Endodermal cell (in vitro differentiated cells): Measurements from ENCODE around the gene MYBBP1A. TPM values are rescaled to one million over a fixed set of nuclear protein-coding genes. Genes with fewer than 3 reads are reported as not detected.
A peak's percentile ranks its signal among the peaks of the same experiment; 100 is the strongest.

Experiments used
- DNase-seq: peaks from one replicate; pipeline ENCODE4 v3.0.0-alpha.2; 2017
- H3K27ac ChIP-seq: 2 replicates; pipeline ENCODE4 v1.5.1; 2013; ENCODE audit warnings: mild to moderate bottlenecking, low read depth, low read length, moderate library complexity
- H3K27me3 ChIP-seq: 2 replicates; pipeline ENCODE4 v1.6.1; 2013; ENCODE audit warnings: mild to moderate bottlenecking, low read length, moderate library complexity; ENCODE audit not compliant: insufficient read depth, control insufficient read depth, poor library complexity, severe bottlenecking
- H3K36me3 ChIP-seq: 2 replicates; pipeline ENCODE4 v1.7.0; 2013; ENCODE audit warnings: mild to moderate bottlenecking, low read length, moderate library complexity; ENCODE audit not compliant: control insufficient read depth, insufficient read depth
- H3K4me1 ChIP-seq: one replicate; pipeline ENCODE4 v1.7.0; 2013; ENCODE audit warnings: low read length; ENCODE audit not compliant: control insufficient read depth, insufficient read depth
- H3K4me3 ChIP-seq: 2 replicates; pipeline ENCODE4 v1.5.1; 2013; ENCODE audit warnings: mild to moderate bottlenecking, low read length, moderate library complexity
- H3K9ac ChIP-seq: 2 replicates; pipeline ENCODE4 v1.6.1; 2013; ENCODE audit warnings: mild to moderate bottlenecking, low read length, moderate library complexity; ENCODE audit not compliant: poor library complexity, severe bottlenecking; ENCODE audit errors: extremely low read depth
- H3K9me3 ChIP-seq: 2 replicates; pipeline ENCODE4 v1.6.1; 2013; ENCODE audit warnings: mild to moderate bottlenecking, low read length, moderate library complexity; ENCODE audit not compliant: control insufficient read depth
- H3K27ac Mint-ChIP-seq: 2 replicates; pipeline ENCODE4 v1.8.0; 2020; ENCODE audit warnings: mixed read lengths
- H3K27me3 Mint-ChIP-seq: 2 replicates; pipeline ENCODE4 v1.8.0; 2021; ENCODE audit warnings: mild to moderate bottlenecking, mixed read lengths; ENCODE audit not compliant: insufficient read depth
- H3K36me3 Mint-ChIP-seq: 2 replicates; pipeline ENCODE4 v1.8.0; 2020; ENCODE audit warnings: low read depth, mixed read lengths
- H3K4me1 Mint-ChIP-seq: 2 replicates; pipeline ENCODE4 v1.8.0; 2020; ENCODE audit warnings: mixed read lengths
- H3K4me3 Mint-ChIP-seq: 2 replicates; pipeline ENCODE4 v1.8.0; 2020; ENCODE audit warnings: mild to moderate bottlenecking, moderate library complexity, mixed read lengths
- H3K9me3 Mint-ChIP-seq: 2 replicates; pipeline ENCODE4 v1.8.0; 2020; ENCODE audit warnings: mild to moderate bottlenecking, mixed read lengths
- WGBS, 2 experiments: methylation state at CpG; one replicate each; pipeline versions ENCODE4 v1.1.5 to v1.1.7; 2013; ENCODE audit warnings: missing lambda C conversion rate in 2 of 2, mixed read lengths in 1 of 2; ENCODE audit not compliant: insufficient coverage in 1 of 2, insufficient read length in 1 of 2; 5-methylcytosine and 5-hydroxymethylcytosine counted together
- total RNA-seq, 2 donors: library from RNA; stranded (reverse); fragmentation: NEBNext Ultra II Directional in 1 of 2; extraction: Animal tissue kit (Norgen Biotek cat#: 25700) in 1 of 2; gene quantifications; 2 replicates in 1 of 2; 3 replicates in 1 of 2; pipeline ENCODE4 v1.2.1, GENCODE V29; 2021
- TF ChIP-seq, protein P1 (sequence below): fragments of 200-600 bp; sonication (generic); conservative IDR thresholded peaks from 2 replicates; pipeline ENCODE4 v1.5.0; 2021; ENCODE audit warnings: antibody characterized with exemption, mild to moderate bottlenecking

Gene MYBBP1A
- total RNA-seq, 2 donors from 2014 or later = 55.6 to 70.9 TPM

DNA sequence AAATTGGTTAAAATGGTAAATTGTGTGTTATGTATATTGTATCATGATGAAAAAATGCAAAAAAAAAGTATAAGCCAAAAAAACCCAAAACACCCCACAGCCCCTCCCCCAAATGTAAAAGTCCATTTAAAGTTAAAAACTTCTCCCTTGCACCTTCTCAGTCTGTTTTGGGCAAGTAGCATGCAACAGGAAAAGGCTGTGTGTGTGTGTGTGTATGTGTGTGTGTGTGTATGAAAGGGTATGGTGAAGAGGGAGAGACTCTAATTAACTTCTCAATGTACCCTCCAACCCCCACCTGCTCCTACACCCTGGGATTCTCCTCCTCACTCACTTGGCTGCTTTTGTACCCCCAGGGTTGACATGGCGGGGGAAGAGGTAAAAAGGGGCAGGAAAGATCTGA, 14.4 kb upstream of the MYBBP1A start:
- no peak overlapping the region for H3K9ac ChIP-seq
- H3K27ac Mint-ChIP-seq = no peak overlapping the region
- H3K9me3 Mint-ChIP-seq = no peaks in the 10 kb centered on the region
- no peak overlapping the region for H3K4me3 ChIP-seq
- no peaks in the 10 kb centered on the region for H3K9me3 ChIP-seq
- no peak for DNase-seq
- H3K4me1 Mint-ChIP-seq = peaks cover 5% of the 10 kb centered on the region
- no peaks in the 10 kb centered on the region for H3K27me3 ChIP-seq
- H3K36me3 Mint-ChIP-seq = no peaks in the 10 kb centered on the region
- WGBS, 2 experiments = 0% methylated on average over 1 of the region's 1 CpG; no CpG with 5 or more reads in 1 of the 2 experiments
- H3K4me3 Mint-ChIP-seq = no peak overlapping the region
- no peaks in the 10 kb centered on the region for H3K4me1 ChIP-seq
- TF ChIP-seq, protein P1, sequence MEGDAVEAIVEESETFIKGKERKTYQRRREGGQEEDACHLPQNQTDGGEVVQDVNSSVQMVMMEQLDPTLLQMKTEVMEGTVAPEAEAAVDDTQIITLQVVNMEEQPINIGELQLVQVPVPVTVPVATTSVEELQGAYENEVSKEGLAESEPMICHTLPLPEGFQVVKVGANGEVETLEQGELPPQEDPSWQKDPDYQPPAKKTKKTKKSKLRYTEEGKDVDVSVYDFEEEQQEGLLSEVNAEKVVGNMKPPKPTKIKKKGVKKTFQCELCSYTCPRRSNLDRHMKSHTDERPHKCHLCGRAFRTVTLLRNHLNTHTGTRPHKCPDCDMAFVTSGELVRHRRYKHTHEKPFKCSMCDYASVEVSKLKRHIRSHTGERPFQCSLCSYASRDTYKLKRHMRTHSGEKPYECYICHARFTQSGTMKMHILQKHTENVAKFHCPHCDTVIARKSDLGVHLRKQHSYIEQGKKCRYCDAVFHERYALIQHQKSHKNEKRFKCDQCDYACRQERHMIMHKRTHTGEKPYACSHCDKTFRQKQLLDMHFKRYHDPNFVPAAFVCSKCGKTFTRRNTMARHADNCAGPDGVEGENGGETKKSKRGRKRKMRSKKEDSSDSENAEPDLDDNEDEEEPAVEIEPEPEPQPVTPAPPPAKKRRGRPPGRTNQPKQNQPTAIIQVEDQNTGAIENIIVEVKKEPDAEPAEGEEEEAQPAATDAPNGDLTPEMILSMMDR = no peak
- H3K27ac ChIP-seq = no peak overlapping the region
- peaks cover 8% of the 10 kb centered on the region for H3K27me3 Mint-ChIP-seq
- no peaks in the 10 kb centered on the region for H3K36me3 ChIP-seq

DNA sequence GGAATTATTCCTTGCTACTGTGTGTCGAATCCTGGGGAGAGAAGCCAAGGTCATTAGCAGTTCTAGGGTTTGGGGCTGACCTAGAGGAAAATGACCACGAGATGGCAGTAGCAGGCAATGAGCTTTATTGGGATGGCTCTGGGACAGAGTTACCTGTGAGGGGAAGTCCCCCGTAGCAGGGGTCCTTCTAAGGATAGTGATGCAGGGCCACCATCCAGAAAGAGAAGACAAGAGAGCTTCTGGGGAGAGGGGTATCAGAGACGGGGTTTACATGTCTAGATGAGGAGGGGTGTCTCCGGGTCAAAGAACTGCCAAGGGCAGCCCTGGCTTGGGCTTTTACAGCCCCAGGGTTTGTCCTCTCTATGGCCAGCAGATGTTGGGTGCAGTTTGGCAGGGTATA, 11.6 kb upstream of the MYBBP1A start:
- no peak overlapping the region for H3K27ac ChIP-seq
- TF ChIP-seq, protein P1 = peak; percentile 90
- Mint-ChIP-seq H3K4me3 (no peak overlapping the region), H3K36me3 (no peaks in the 10 kb centered on the region), H3K9me3 (no peaks in the 10 kb centered on the region), H3K4me1 (peaks cover 5% of the 10 kb centered on the region), H3K27ac (no peak overlapping the region), H3K27me3 (peaks cover 11% of the 10 kb centered on the region)
- no peak overlapping the region for H3K9ac ChIP-seq
- peak; percentile 96 for DNase-seq
- no peaks in the 10 kb centered on the region for H3K4me1 ChIP-seq
- no peak overlapping the region for H3K4me3 ChIP-seq
- no peaks in the 10 kb centered on the region for H3K9me3 ChIP-seq
- H3K27me3 ChIP-seq = no peaks in the 10 kb centered on the region
- no peaks in the 10 kb centered on the region for H3K36me3 ChIP-seq
- 24 to 26% methylated on average over 3 to 5 of the region's 5 CpGs for WGBS, 2 experiments

DNA sequence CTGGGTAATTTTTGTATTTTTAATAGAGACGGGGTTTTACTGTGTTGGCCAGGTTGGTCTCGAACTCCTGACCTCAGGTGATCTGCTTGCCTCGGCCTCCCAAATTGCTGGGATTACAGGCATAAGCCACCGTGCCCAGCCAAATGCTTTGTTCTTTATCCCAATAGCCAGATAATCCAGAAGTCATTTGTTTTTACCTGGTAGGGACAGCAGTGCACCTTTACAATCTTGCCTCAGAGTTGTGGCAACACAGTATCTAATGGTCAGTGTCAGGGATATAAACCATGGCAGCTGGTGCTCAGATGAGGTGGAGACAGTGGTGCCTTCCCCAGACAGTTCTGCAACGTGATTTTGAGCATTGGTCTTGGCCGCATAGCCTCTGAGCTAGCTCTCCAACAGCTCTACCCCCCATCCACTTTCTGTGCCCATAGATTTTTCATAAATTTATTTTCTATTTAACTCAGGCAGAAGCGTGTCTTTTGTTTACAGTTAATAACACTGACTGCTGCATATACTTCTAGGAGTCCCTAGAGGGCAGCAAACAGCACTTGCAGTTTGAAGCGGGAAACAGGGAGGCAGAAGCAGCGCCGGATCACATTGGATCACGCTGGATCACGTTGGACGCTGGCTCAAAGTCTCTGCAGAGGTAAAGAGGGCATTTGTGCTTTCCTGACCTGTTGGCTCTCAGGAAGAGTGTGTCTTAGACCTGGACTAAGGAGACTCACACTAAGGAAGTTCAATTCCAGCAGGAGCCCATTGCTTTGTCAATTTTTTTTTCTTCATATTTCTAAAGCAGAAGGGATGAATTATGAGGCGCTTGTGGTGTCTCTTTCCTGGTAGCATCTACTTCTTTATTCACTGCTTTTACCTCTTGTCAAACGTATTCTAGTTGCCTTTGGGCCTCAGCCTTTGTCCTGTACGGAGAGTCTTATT, 10.3 kb upstream of the MYBBP1A start:
- TF ChIP-seq, protein P1 = peak; percentile 87
- Mint-ChIP-seq H3K9me3 (no peaks in the 10 kb centered on the region), H3K4me3 (no peak overlapping the region), H3K27ac (no peak overlapping the region), H3K27me3 (peaks cover 9% of the 10 kb centered on the region), H3K36me3 (no peaks in the 10 kb centered on the region), H3K4me1 (peaks cover 5% of the 10 kb centered on the region)
- Histone ChIP-seq H3K4me1 (no peaks in the 10 kb centered on the region), H3K27ac (no peak overlapping the region), H3K9me3 (no peaks in the 10 kb centered on the region), H3K4me3 (no peak overlapping the region), H3K36me3 (no peaks in the 10 kb centered on the region), H3K9ac (no peak overlapping the region), H3K27me3 (no peaks in the 10 kb centered on the region)
- WGBS, 2 experiments = 35 to 43% methylated on average over 15 to 16 of the region's 16 CpGs
- peak; percentile 90 for DNase-seq
